Peyer's patch (tissue), 4 donors: ENCODE measurements around the gene SPON2. TPM values are rescaled to one million over a fixed set of nuclear protein-coding genes. Genes with fewer than 3 reads are reported as not detected.

Experiments
- DNase-seq, 3 donors: peaks; one replicate each; pipeline ENCODE4 v3.0.0-alpha.2; 2017 to 2019
- H3K27ac ChIP-seq, 4 donors: fragments of 200-600 bp; sonication (generic); one replicate each; pipeline ENCODE4 v1.5.1; 2016 to 2019
- H3K27me3 ChIP-seq, 2 donors: fragments of 200-600 bp; sonication (generic); one replicate each; pipeline ENCODE4 v1.5.1; 2019
- H3K36me3 ChIP-seq, 3 donors: fragments of 200-600 bp; sonication (generic); one replicate each; pipeline ENCODE4 v1.5.1; 2016 to 2019
- H3K4me1 ChIP-seq, 4 donors: fragments of 200-600 bp; sonication (generic); one replicate each; pipeline ENCODE4 v1.5.1; 2016 to 2019
- H3K4me3 ChIP-seq, 4 donors: fragments of 200-600 bp; sonication (generic); 1 replicate in 3 of 4; 2 replicates in 1 of 4; pipeline ENCODE4 v1.5.1; 2016 to 2019; ENCODE audit warnings: mild to moderate bottlenecking in 1 of 4
- H3K9me3 ChIP-seq, 4 donors: fragments of 200-600 bp; sonication (generic); one replicate each; pipeline ENCODE4 v1.5.1; 2016 to 2019; ENCODE audit warnings: mild to moderate bottlenecking in 1 of 4
- POLR2A ChIP-seq, 2 donors: fragments of 450-650 bp; IDR thresholded peaks; one replicate each; pipeline ENCODE4 v1.5.1; 2017; ENCODE audit warnings: antibody characterized with exemption in 2 of 2, mild to moderate bottlenecking in 2 of 2, moderate library complexity in 2 of 2
- small RNA-seq, 2 donors: library from RNA; depleted of rRNA; stranded (forward); fragments of <200 nt; gene quantifications; one replicate each; pipeline ENCODE3, GENCODE V24; 2016
- total RNA-seq, 4 donors: library from RNA; depleted of rRNA; stranded (reverse); fragments of >200 nt; gene quantifications; one replicate each; pipeline ENCODE4 v1.1.0, GENCODE V29; 2016
- TF ChIP-seq, protein P1 (sequence below), 6 experiments: fragments of 450-650 bp in 4 of 6; fragments of 200-600 bp in 2 of 6; sonication (generic) in 1 of 6; IDR thresholded peaks; one replicate each; pipeline ENCODE4 v1.5.1; 2017 to 2019; ENCODE audit warnings: antibody characterized with exemption in 6 of 6, mild to moderate bottlenecking in 3 of 6, moderate library complexity in 1 of 6

The SPON2 gene
- total RNA-seq, 4 donors from 2014 or later, result 64.3 to 519 (median 165) TPM

DNA sequence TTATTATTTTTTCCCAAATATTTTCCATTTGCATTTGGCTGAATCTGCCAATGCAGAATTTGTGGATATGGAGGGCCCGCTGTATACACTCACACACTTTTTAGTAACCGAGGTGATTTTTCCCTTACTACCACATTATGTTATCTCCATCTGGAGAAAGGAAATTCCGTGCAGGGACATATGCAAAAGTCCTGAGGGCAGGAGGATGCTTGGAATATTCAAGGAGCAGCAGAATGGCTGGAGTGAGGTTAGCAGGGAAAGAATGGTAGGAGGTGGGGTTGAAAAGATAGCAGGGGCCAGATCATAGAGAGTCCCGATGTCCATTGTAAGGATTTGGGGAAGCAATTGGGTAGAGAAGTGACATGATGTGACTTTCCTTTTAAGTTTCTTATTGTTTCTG lies 47.6 kb downstream of the SPON2 start:
- H3K4me1 ChIP-seq, result no peaks in the 10 kb centered on the region
- TF ChIP-seq, protein P1, sequence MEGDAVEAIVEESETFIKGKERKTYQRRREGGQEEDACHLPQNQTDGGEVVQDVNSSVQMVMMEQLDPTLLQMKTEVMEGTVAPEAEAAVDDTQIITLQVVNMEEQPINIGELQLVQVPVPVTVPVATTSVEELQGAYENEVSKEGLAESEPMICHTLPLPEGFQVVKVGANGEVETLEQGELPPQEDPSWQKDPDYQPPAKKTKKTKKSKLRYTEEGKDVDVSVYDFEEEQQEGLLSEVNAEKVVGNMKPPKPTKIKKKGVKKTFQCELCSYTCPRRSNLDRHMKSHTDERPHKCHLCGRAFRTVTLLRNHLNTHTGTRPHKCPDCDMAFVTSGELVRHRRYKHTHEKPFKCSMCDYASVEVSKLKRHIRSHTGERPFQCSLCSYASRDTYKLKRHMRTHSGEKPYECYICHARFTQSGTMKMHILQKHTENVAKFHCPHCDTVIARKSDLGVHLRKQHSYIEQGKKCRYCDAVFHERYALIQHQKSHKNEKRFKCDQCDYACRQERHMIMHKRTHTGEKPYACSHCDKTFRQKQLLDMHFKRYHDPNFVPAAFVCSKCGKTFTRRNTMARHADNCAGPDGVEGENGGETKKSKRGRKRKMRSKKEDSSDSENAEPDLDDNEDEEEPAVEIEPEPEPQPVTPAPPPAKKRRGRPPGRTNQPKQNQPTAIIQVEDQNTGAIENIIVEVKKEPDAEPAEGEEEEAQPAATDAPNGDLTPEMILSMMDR (IDR thresholded peaks at IDR 0.05), result no peak
- TF ChIP-seq POLR2A (IDR thresholded peaks at IDR 0.05), result no peak
- no peak overlapping the region for H3K4me3 ChIP-seq
- H3K9me3 ChIP-seq, result no peaks in the 10 kb centered on the region
- no peaks in the 10 kb centered on the region for H3K27me3 ChIP-seq
- H3K27ac ChIP-seq, result no peak overlapping the region
- no peak for DNase-seq
- H3K36me3 ChIP-seq, result no peaks in the 10 kb centered on the region

DNA sequence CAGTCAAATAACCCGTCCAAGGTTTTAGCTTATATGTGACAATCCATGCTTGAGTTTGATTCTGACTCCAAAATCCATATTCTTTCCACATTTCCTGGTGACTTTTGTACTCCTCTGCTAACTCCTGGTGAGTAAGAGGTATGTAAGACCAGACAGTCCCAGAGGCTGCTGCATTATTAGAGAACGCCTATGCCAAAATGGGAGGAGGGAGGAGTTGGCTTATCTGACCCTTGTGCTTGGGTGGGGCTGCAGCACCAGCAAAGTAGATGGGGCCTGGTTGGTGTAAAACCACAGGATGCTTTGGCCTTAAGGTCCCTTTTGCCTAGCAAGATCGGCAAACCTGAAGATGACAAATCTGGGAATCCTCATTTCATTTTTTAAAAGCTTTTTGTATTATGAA lies 49.9 kb downstream of the SPON2 start:
- TF ChIP-seq POLR2A (IDR thresholded peaks at IDR 0.05), result no peak
- TF ChIP-seq, protein P1 (IDR thresholded peaks at IDR 0.05), result no peak
- H3K9me3 ChIP-seq, result no peaks in the 10 kb centered on the region
- DNase-seq, result no peak
- no peaks in the 10 kb centered on the region for H3K36me3 ChIP-seq
- peak overlapping the region in 1 of 4 donors; percentile 42 for H3K27ac ChIP-seq
- H3K4me3 ChIP-seq, result no peak overlapping the region
- H3K4me1 ChIP-seq, result no peaks in the 10 kb centered on the region
- H3K27me3 ChIP-seq, result no peaks in the 10 kb centered on the region

Small RNA genes within 50 kb of the gene (small RNA-seq; reads per million reads assigned to genes)
- 0 reads per million in 2 donors for gene RF00554

Other genes with a start within 250 kb of the SPON2 start
- gene GAK, start 240.3 kb downstream of the SPON2 start, total RNA-seq, result 100 to 1,000 TPM; 248 to 362 (median 351) TPM
- gene TMEM175, start 240.1 kb downstream of the SPON2 start, total RNA-seq, result 100 to 1,000 TPM in 1 of 4 donors, 10 to 100 TPM in 3; 46.1 to 111 (median 56.6) TPM
- 100 to 1,000 TPM in 2 of 4 donors, 10 to 100 TPM in 2; 32.2 to 119 (median 101) TPM for gene DGKQ, start 199.0 kb downstream of the SPON2 start, total RNA-seq
- 100 to 1,000 TPM in 1 of 4 donors, 10 to 100 TPM in 3; 40.4 to 114 (median 71.4) TPM for gene IDUA, start 185.5 kb downstream of the SPON2 start, total RNA-seq
- 10 to 100 TPM in 3 of 4 donors, under 1 TPM in 1; 0.83 to 35.7 (median 24.3) TPM for gene SLC26A1, start 179.2 kb downstream of the SPON2 start, total RNA-seq
- gene FGFRL1, start 161.0 kb downstream of the SPON2 start, total RNA-seq, result 10 to 100 TPM; 10.3 to 29.7 (median 26.8) TPM
- gene RNF212, start 59.0 kb downstream of the SPON2 start, total RNA-seq, result 1 to 10 TPM in 3 of 4 donors, not detected in 1; 4.5 to 6.6 (median 5.4) TPM
- gene CTBP1, start 76.5 kb upstream of the SPON2 start, total RNA-seq, result 100 to 1,000 TPM; 245 to 371 (median 288) TPM
- 100 to 1,000 TPM; 112 to 200 (median 143) TPM for gene MAEA, start 117.3 kb upstream of the SPON2 start, total RNA-seq
- 100 to 1,000 TPM in 1 of 4 donors, 10 to 100 TPM in 3; 42.2 to 118 (median 77.7) TPM for gene UVSSA, start 174.6 kb upstream of the SPON2 start, total RNA-seq
- not detected for gene NKX1-1, start 233.9 kb upstream of the SPON2 start, total RNA-seq